GM10847 (cell line): ENCODE measurements around the gene TUBGCP3.

Source experiments
- POLR2A ChIP-seq: IDR thresholded peaks from 2 replicates; pipeline ENCODE4 v1.6.1; 2011; ENCODE audit not compliant: insufficient read length; ENCODE audit errors: extremely low read depth

Gene TUBGCP3

GRCh38 chr13:112569821-112570220, 18.1 kb downstream of the TUBGCP3 start:
- no peak for TF ChIP-seq POLR2A

GRCh38 chr13:112567161-112567862, 20.6 kb downstream of the TUBGCP3 start:
- no peak for TF ChIP-seq POLR2A

GRCh38 chr13:112562786-112563383, 25.1 kb downstream of the TUBGCP3 start:
- no peak for TF ChIP-seq POLR2A

GRCh38 chr13:112562254-112562653, 25.7 kb downstream of the TUBGCP3 start:
- no peak for TF ChIP-seq POLR2A

- TF ChIP-seq POLR2A = no peak
Measured at GRCh38 chr13:112561478-112561877, 26.5 kb downstream of the TUBGCP3 start.

GRCh38 chr13:112558696-112559418, 29.1 kb downstream of the TUBGCP3 start:
- TF ChIP-seq POLR2A = no peak

- TF ChIP-seq POLR2A = no peak
Measured at GRCh38 chr13:112556600-112556999, 31.4 kb downstream of the TUBGCP3 start.

GRCh38 chr13:112554214-112554850, 33.6 kb downstream of the TUBGCP3 start:
- no peak for TF ChIP-seq POLR2A

- no peak for TF ChIP-seq POLR2A
Measured at GRCh38 chr13:112545856-112546255, 42.1 kb downstream of the TUBGCP3 start.

- no peak for TF ChIP-seq POLR2A
Measured at GRCh38 chr13:112532837-112533745, 54.9 kb downstream of the TUBGCP3 start.

GRCh38 chr13:112531263-112531794, 56.6 kb downstream of the TUBGCP3 start:
- TF ChIP-seq POLR2A = no peak

- TF ChIP-seq POLR2A = no peak
Measured at GRCh38 chr13:112530861-112531260, 57.1 kb downstream of the TUBGCP3 start.

GRCh38 chr13:112529216-112529615, 58.7 kb downstream of the TUBGCP3 start:
- no peak for TF ChIP-seq POLR2A

GRCh38 chr13:112526146-112526853, 61.7 kb downstream of the TUBGCP3 start:
- no peak for TF ChIP-seq POLR2A
